Posterior vena cava (tissue), 2 donors: ENCODE data around the gene PLEKHO2. TPM values are rescaled to one million over a fixed set of nuclear protein-coding genes. Genes with fewer than 3 reads are reported as not detected.

Experiments used
- total RNA-seq, 2 donors: library from RNA; stranded (reverse); fragmentation: NEBNext Ultra II Directional; extraction: Animal tissue kit (Norgen Biotek cat#: 25700); gene quantifications; one replicate each; pipeline ENCODE4 v1.2.1, GENCODE V29; 2021
- donor health status: DM: yes; HTN: yes; CAD: no.
- donor health status: DM: yes; HTN: yes; CAD: no.

The PLEKHO2 gene
- total RNA-seq, 2 donors from 2014 or later = 40.9 to 50.1 TPM

Other genes starting within 250 kb of the PLEKHO2 start
- gene RBPMS2, start 66.3 kb upstream of the PLEKHO2 start, total RNA-seq = 1 to 10 TPM; 5.3 to 9.4 TPM
- gene PIF1, start 16.3 kb upstream of the PLEKHO2 start, total RNA-seq = 1 to 10 TPM in 1 of 2 donors, under 1 TPM in 1; 0.95 to 1.9 TPM
- 10 to 100 TPM; 17.1 to 25.1 TPM for gene ANKDD1A, start 70.0 kb downstream of the PLEKHO2 start, total RNA-seq
- gene SPG21, start 148.0 kb downstream of the PLEKHO2 start, total RNA-seq = 10 to 100 TPM; 65.8 to 78.2 TPM
- 10 to 100 TPM; 14.9 to 20.0 TPM for gene MTFMT, start 187.7 kb downstream of the PLEKHO2 start, total RNA-seq
- gene SLC51B, start 203.5 kb downstream of the PLEKHO2 start, total RNA-seq = not detected
- 10 to 100 TPM; 82.4 to 93.9 TPM for gene RASL12, start 226.1 kb downstream of the PLEKHO2 start, total RNA-seq
- gene KBTBD13, start 234.8 kb downstream of the PLEKHO2 start, total RNA-seq = under 1 TPM; 0.37 to 0.57 TPM